GM23338 (cell line): ENCODE data around the gene XIST. TPM values are rescaled to one million over a fixed set of nuclear protein-coding genes. Genes with fewer than 3 reads are reported as not detected.

Source experiments
- ATAC-seq: fragments of 200-7000 bp; cut with Tn5 transposase; 3 replicates; pipeline ENCODE4 v1.9.1; 2020
- DNase-seq: peaks from one replicate; pipeline ENCODE4 v3.0.0-alpha.2; 2015; ENCODE audit warnings: low spot score
- H2AFZ ChIP-seq: fragments of 200-600 bp; sonication (generic); 2 replicates; pipeline ENCODE4 v1.8.0; 2016; ENCODE audit warnings: antibody characterized with exemption, mild to moderate bottlenecking, moderate library complexity
- H3F3A ChIP-seq: fragments of 200-600 bp; sonication (generic); replicated peaks from 2 replicates; pipeline ENCODE4 v1.8.0; 2017; ENCODE audit warnings: antibody characterized with exemption, mixed run types, low read depth
- H3K27ac ChIP-seq: fragments of 200-600 bp; sonication (generic); 2 replicates; pipeline ENCODE4 v1.6.1; 2016; ENCODE audit warnings: low read depth
- H3K27me3 ChIP-seq: fragments of 200-600 bp; sonication (generic); 2 replicates; pipeline ENCODE4 v1.8.0; 2016; ENCODE audit warnings: mild to moderate bottlenecking, mixed run types, moderate library complexity; ENCODE audit not compliant: insufficient read depth
- H3K36me3 ChIP-seq: fragments of 200-600 bp; sonication (generic); 2 replicates; pipeline ENCODE4 v1.8.0; 2016; ENCODE audit warnings: mild to moderate bottlenecking; ENCODE audit not compliant: insufficient read depth
- H3K4me1 ChIP-seq: fragments of 200-600 bp; sonication (generic); 2 replicates; pipeline ENCODE4 v1.8.0; 2016; ENCODE audit warnings: mild to moderate bottlenecking, moderate library complexity; ENCODE audit not compliant: insufficient read depth
- H3K4me2 ChIP-seq: fragments of 200-600 bp; sonication (generic); 2 replicates; pipeline ENCODE4 v1.7.1; 2017; ENCODE audit warnings: mixed run types
- H3K4me3 ChIP-seq: fragments of 200-600 bp; sonication (generic); 2 replicates; pipeline ENCODE4 v1.6.1; 2016; ENCODE audit warnings: mixed run types
- H3K79me2 ChIP-seq: fragments of 200-600 bp; sonication (generic); replicated peaks from 2 replicates; pipeline ENCODE4 v1.8.0; 2017; ENCODE audit warnings: mild to moderate bottlenecking; ENCODE audit not compliant: insufficient read depth
- H3K9me2 ChIP-seq: fragments of 200-600 bp; sonication (generic); 2 replicates; pipeline ENCODE4 v1.8.0; 2017; ENCODE audit not compliant: insufficient read depth
- H4K20me1 ChIP-seq: fragments of 200-600 bp; sonication (generic); replicated peaks from 2 replicates; pipeline ENCODE4 v1.8.0; 2017; ENCODE audit warnings: mild to moderate bottlenecking; ENCODE audit not compliant: insufficient read depth
- H3K27ac Mint-ChIP-seq: 2 replicates; pipeline ENCODE4 v1.8.0; 2020; ENCODE audit warnings: inconsistent platforms, mild to moderate bottlenecking, moderate library complexity, mixed read lengths
- H3K27me3 Mint-ChIP-seq: 3 replicates; pipeline ENCODE4 v1.8.0; 2022; ENCODE audit warnings: low read depth, mild to moderate bottlenecking, moderate library complexity, mixed read lengths, inconsistent platforms; ENCODE audit not compliant: insufficient read depth, poor library complexity
- H3K36me3 Mint-ChIP-seq: 3 replicates; pipeline ENCODE4 v1.8.0; 2021; ENCODE audit warnings: low read depth, mild to moderate bottlenecking, inconsistent platforms, moderate library complexity, mixed read lengths
- H3K4me1 Mint-ChIP-seq: 3 replicates; pipeline ENCODE4 v1.8.0; 2020; ENCODE audit warnings: mild to moderate bottlenecking, inconsistent platforms, mixed read lengths
- H3K4me3 Mint-ChIP-seq: 3 replicates; pipeline ENCODE4 v1.8.0; 2021; ENCODE audit warnings: moderate library complexity, mild to moderate bottlenecking, inconsistent platforms, mixed read lengths
- H3K9me3 Mint-ChIP-seq: 3 replicates; pipeline ENCODE4 v1.8.0; 2020; ENCODE audit warnings: moderate library complexity, mild to moderate bottlenecking, inconsistent platforms, mixed read lengths
- CREB1 ChIP-seq: fragments of 250-450 bp; sonication (Bioruptor Pico); IDR thresholded peaks from 2 replicates; pipeline ENCODE4 v1.5.0; 2020; ENCODE audit warnings: low read depth, mild to moderate bottlenecking, moderate library complexity
- CTCF ChIP-seq, 2 experiments: fragments of 200-600 bp in 1 of 2; sonication (generic) in 1 of 2; conservative IDR thresholded peaks; 2 replicates each; pipeline versions ENCODE4 v1.5.1 to v1.6.1; 2016 to 2017; ENCODE audit warnings: antibody characterized with exemption in 2 of 2, low read depth in 2 of 2, mild to moderate bottlenecking in 2 of 2, moderate library complexity in 1 of 2
- ETS1 ChIP-seq: IDR thresholded peaks from 2 replicates; pipeline ENCODE4 v1.6.1; 2016; ENCODE audit warnings: antibody characterized with exemption
- EZH2 ChIP-seq: fragments of 200-600 bp; sonication (generic); IDR thresholded peaks from one replicate; pipeline ENCODE4 v1.8.0; 2017; ENCODE audit warnings: antibody characterized with exemption, mild to moderate bottlenecking, low read depth; ENCODE audit not compliant: unreplicated experiment
- EZH2phosphoT487 ChIP-seq: fragments of 200-600 bp; sonication (generic); IDR thresholded peaks from one replicate; pipeline ENCODE4 v1.8.1; 2018; ENCODE audit warnings: antibody characterized with exemption; ENCODE audit not compliant: unreplicated experiment
- JUNB ChIP-seq: IDR thresholded peaks from one replicate; pipeline ENCODE4 v1.6.1; 2016; ENCODE audit warnings: antibody characterized with exemption; ENCODE audit not compliant: unreplicated experiment
- NANOG ChIP-seq: IDR thresholded peaks from 2 replicates; pipeline ENCODE4 v1.6.1; 2016; ENCODE audit warnings: antibody characterized with exemption, borderline replicate concordance
- POLR2AphosphoS5 ChIP-seq: IDR thresholded peaks from 2 replicates; pipeline ENCODE4 v1.6.1; 2016; ENCODE audit warnings: antibody characterized with exemption, low read depth
- REST ChIP-seq: IDR thresholded peaks from one replicate; pipeline ENCODE4 v1.6.1; 2018; ENCODE audit warnings: antibody characterized with exemption; ENCODE audit not compliant: unreplicated experiment
- STAT1 ChIP-seq: IDR thresholded peaks from one replicate; pipeline ENCODE4 v1.6.1; 2016; ENCODE audit warnings: antibody characterized with exemption; ENCODE audit not compliant: unreplicated experiment
- ZNF114 ChIP-seq: fragments of 250-450 bp; sonication (Bioruptor Pico); IDR thresholded peaks from 2 replicates; pipeline ENCODE4 v1.5.0; 2020; ENCODE audit warnings: mild to moderate bottlenecking, moderate library complexity
- ZNF331 ChIP-seq: fragments of 250-450 bp; sonication (Bioruptor Pico); IDR thresholded peaks from 2 replicates; pipeline ENCODE4 v1.5.0; 2020; ENCODE audit warnings: low read depth, mild to moderate bottlenecking, moderate library complexity
- ZNF462 ChIP-seq: fragments of 250-450 bp; sonication (Bioruptor Pico); IDR thresholded peaks from 2 replicates; pipeline ENCODE4 v1.5.0; 2020; ENCODE audit warnings: mild to moderate bottlenecking, moderate library complexity
- polyA plus RNA-seq: library from polyadenylated mRNA; unstranded; fragments of >200 nt; fragmentation: Nextera tagmentation; extraction: Ambion mirVana; gene quantifications from 2 replicates; pipeline ENCODE4 v1.2.1, GENCODE V29; 2016
- total RNA-seq: library from RNA; depleted of rRNA; stranded (reverse); fragments of >200 nt; shearing (Covaris generic); gene quantifications from 2 replicates; pipeline ENCODE4 v1.2.3, GENCODE V29; 2014

Gene XIST
- total and polyA plus RNA-seq, 2 experiments from 2014 or later, result 0.28 to 0.84 TPM

- no peak for ATAC-seq
- Histone ChIP-seq H3K27me3 (no peaks in the 10 kb centered on the region), H3K36me3 (no peaks in the 10 kb centered on the region), H3K4me1 (no peaks in the 10 kb centered on the region), H3K4me2 (no peak overlapping the region), H3K27ac (no peak overlapping the region), H3K4me3 (no peak overlapping the region), H4K20me1 (no peaks in the 10 kb centered on the region), H3F3A (no peaks in the 10 kb centered on the region), H3K79me2 (no peaks in the 10 kb centered on the region), H2AFZ (no peak overlapping the region), H3K9me2 (no peaks in the 10 kb centered on the region)
- Mint-ChIP-seq H3K9me3 (peaks cover 5% of the 10 kb centered on the region; the same call in 2 of the 3 replicates), H3K36me3 (peaks cover 2% of the 10 kb centered on the region; the same call in 1 of the 3 replicates), H3K4me3 (no peak overlapping the region), H3K27me3 (no peaks in the 10 kb centered on the region), H3K27ac (no peak overlapping the region), H3K4me1 (no peaks in the 10 kb centered on the region)
- TF ChIP-seq POLR2AphosphoS5 (no peak), REST (no peak), EZH2 (no peak), ZNF462 (CRISPR knock-in tag) (no peak), CTCF (conservative IDR thresholded peaks at IDR 0.05; ENCODE audit: low read depth in 2 of 2) (no peak), ETS1 (no peak), ZNF114 (no peak), ZNF331 (no peak), CREB1 (no peak), JUNB (no peak), STAT1 (no peak), EZH2phosphoT487 (no peak), NANOG (no peak)
- no peak for DNase-seq
Measured at GRCh38 chrX:73840120-73840924, 12.2 kb downstream of the XIST start.
